HG02884 (cell line): Measurements from ENCODE around the gene CANX.
A peak's percentile ranks its signal among the peaks of the same experiment; 100 is the strongest.
"Not testable (repeated sequence)": the region's sequence is repeated elsewhere in the genome, so short reads cannot be mapped to it uniquely, and the experiment has no call there.

Experiments used
- ATAC-seq: cut with Tn5 transposase; IDR thresholded peaks from one replicate; pipeline ENCODE4 v1.9.1; 2021; ENCODE audit warnings: mild to moderate bottlenecking, moderate library complexity; ENCODE audit not compliant: unreplicated experiment

Gene CANX

GRCh38 chr5:179697993-179698934 lies 503 bp upstream of the CANX start:
- ATAC-seq, result peak; percentile 79

GRCh38 chr5:179699616-179700237 lies 960 bp downstream of the CANX start:
- no peak for ATAC-seq

- no peak for ATAC-seq
Measured at GRCh38 chr5:179700401-179700918, 1.7 kb downstream of the CANX start.

GRCh38 chr5:179716286-179716685 lies 17.5 kb downstream of the CANX start:
- ATAC-seq, result no peak

- ATAC-seq, result no peak
Measured at GRCh38 chr5:179720222-179720621, 21.5 kb downstream of the CANX start.

- ATAC-seq, result no peak
Measured at GRCh38 chr5:179724163-179724562, 25.4 kb downstream of the CANX start.

GRCh38 chr5:179727106-179727505 lies 28.3 kb downstream of the CANX start:
- ATAC-seq, result no peak

GRCh38 chr5:179729303-179729702 lies 30.5 kb downstream of the CANX start:
- no peak for ATAC-seq

- ATAC-seq, result no peak
Measured at GRCh38 chr5:179729727-179730126, 31.0 kb downstream of the CANX start.

GRCh38 chr5:179730356-179730755 lies 31.6 kb downstream of the CANX start:
- no peak for ATAC-seq

- no peak for ATAC-seq
Measured at GRCh38 chr5:179730852-179731251, 32.1 kb downstream of the CANX start.

- peak; percentile 15 for ATAC-seq
Measured at GRCh38 chr5:179731791-179732411, 33.1 kb downstream of the CANX start.

GRCh38 chr5:179732412-179732917 lies 33.7 kb downstream of the CANX start, which contains the start of gene MAML1:
Gene MAML1 (plus strand): TSS chr5:179732822. CDS start chr5:179733113, 291 bp downstream.
- ATAC-seq, result peak; percentile 93

GRCh38 chr5:179732918-179733771 lies 34.4 kb downstream of the CANX start:
- peak; percentile 18 for ATAC-seq

GRCh38 chr5:179733772-179734126 lies 35.0 kb downstream of the CANX start:
- ATAC-seq, result no peak

- ATAC-seq, result no peak
Measured at GRCh38 chr5:179734536-179735164, 35.9 kb downstream of the CANX start.

GRCh38 chr5:179738742-179739141 lies 40.0 kb downstream of the CANX start:
- no peak for ATAC-seq

- not testable (repeated sequence) for ATAC-seq
Measured at GRCh38 chr5:179744106-179744505, 45.3 kb downstream of the CANX start.

GRCh38 chr5:179746872-179747271 lies 48.1 kb downstream of the CANX start:
- ATAC-seq, result no peak

- no peak for ATAC-seq
Measured at GRCh38 chr5:179747811-179748210, 49.0 kb downstream of the CANX start.
